K562 (cell line): Measurements from ENCODE around the gene STX18. TPM values are rescaled to one million over a fixed set of nuclear protein-coding genes. Genes with fewer than 3 reads are reported as not detected.

Experiments
- ATAC-seq: fragments of 200-7000 bp; cut with Tn5 transposase; 3 replicates; pipeline ENCODE4 v1.9.1; 2020; ENCODE audit warnings: moderate library complexity
- BruUV-seq: library from RNA; stranded (reverse); fragments of 400-500 nt; replicated peaks from 2 replicates; lab custom pipeline; 2021; lab: Mats Ljungman, UMichigan
- CTCF ChIA-PET: fragments of 300-600 bp; formaldehyde crosslinking; extraction: SDS; loops from one replicate; lab custom pipeline; 2021; ENCODE audit warnings: low intra/inter-chr PET ratio; lab: Yijun Ruan, JAX
- POLR2A ChIA-PET: fragments of 300-600, 350-650 bp; sonication (Branson Sonifier 250); formaldehyde crosslinking; extraction: SDS; loops from one replicate; lab custom pipeline; 2021; ENCODE audit warnings: antibody characterized with exemption, inconsistent platforms; lab: Yijun Ruan, JAX
- DNase-seq, 4 experiments: peaks; one replicate each; pipeline versions ENCODE4 v3.0.0 to v3.0.0-alpha.2; 2011 to 2018; ENCODE audit warnings: low spot score in 3 of 4, mixed read lengths in 3 of 4; ENCODE audit errors: extremely low read depth in 1 of 4
- FAIRE-seq: peaks from 2 replicates; lab custom pipeline; 2011; peaks lifted over from hg19 to GRCh38; lab: Jason Lieb, UNC
- H2AFZ ChIP-seq: 2 replicates; pipeline ENCODE4 v1.6.0; 2011; ENCODE audit warnings: low read depth, low read length, control low read depth, inconsistent platforms
- H3K27ac ChIP-seq: fragments of 200-600 bp; 3 replicates; pipeline ENCODE4 v1.8.0; 2011; ENCODE audit warnings: low read depth, mild to moderate bottlenecking, control low read depth, inconsistent platforms, low read length, moderate library complexity, mixed read lengths; ENCODE audit errors: extremely low read depth
- H3K27me3 ChIP-seq, 2 experiments: fragments of 300-600 bp in 1 of 2; 2 replicates in 1 of 2; 3 replicates in 1 of 2; pipeline versions ENCODE4 v1.6.0 to v1.8.0; 2011; ENCODE audit warnings: inconsistent platforms in 2 of 2, low read length in 2 of 2, mild to moderate bottlenecking in 1 of 2, mixed read lengths in 1 of 2, moderate library complexity in 1 of 2; ENCODE audit not compliant: control insufficient read depth in 2 of 2, insufficient read depth in 2 of 2
- H3K36me3 ChIP-seq: fragments of 300-600 bp; 3 replicates; pipeline ENCODE4 v1.8.0; 2011; ENCODE audit warnings: mild to moderate bottlenecking, low read length, inconsistent platforms; ENCODE audit not compliant: control insufficient read depth, insufficient read depth
- H3K4me1 ChIP-seq, 2 experiments: fragments of 200-600 bp in 1 of 2; replicated peaks in 1 of 2; 2 replicates in 1 of 2; 3 replicates in 1 of 2; pipeline versions ENCODE4 v1.5.1 to v1.8.0; 2011; ENCODE audit warnings: inconsistent platforms in 2 of 2, low read length in 2 of 2, mild to moderate bottlenecking in 1 of 2, mixed read lengths in 1 of 2, moderate library complexity in 1 of 2; ENCODE audit not compliant: control insufficient read depth in 2 of 2, insufficient read depth in 2 of 2
- H3K4me2 ChIP-seq: 2 replicates; pipeline ENCODE4 v1.6.1; 2011; ENCODE audit warnings: low read length, control low read depth, inconsistent platforms, mixed read lengths; ENCODE audit not compliant: insufficient read depth
- H3K4me3 ChIP-seq: fragments of 200-600 bp; sonication (generic), shearing (Covaris generic); 2 replicates; pipeline ENCODE4 v1.5.1; 2016; ENCODE audit warnings: control low read depth, inconsistent platforms
- H3K79me2 ChIP-seq: fragments of 200-600 bp; 3 replicates; pipeline ENCODE4 v1.8.0; 2011; ENCODE audit warnings: low read length, inconsistent platforms; ENCODE audit not compliant: control insufficient read depth, insufficient read depth
- H3K9ac ChIP-seq, 2 experiments: 2 replicates each; pipeline versions ENCODE4 v1.6.0 to v1.6.1; 2011; ENCODE audit warnings: low read depth in 2 of 2, low read length in 2 of 2, control low read depth in 1 of 2, inconsistent platforms in 1 of 2, mild to moderate bottlenecking in 1 of 2, mixed read lengths in 1 of 2; ENCODE audit not compliant: insufficient read depth in 1 of 2
- H3K9me1 ChIP-seq: one replicate; pipeline ENCODE4 v1.6.0; 2011; ENCODE audit warnings: inconsistent platforms, mild to moderate bottlenecking, low read length, moderate library complexity; ENCODE audit not compliant: control insufficient read depth, insufficient read depth
- H3K9me3 ChIP-seq: replicated peaks from 2 replicates; pipeline ENCODE4 v1.5.1; 2011; ENCODE audit warnings: low read depth, low read length, inconsistent platforms; ENCODE audit not compliant: control insufficient read depth, insufficient read depth
- H4K20me1 ChIP-seq: replicated peaks from 2 replicates; pipeline ENCODE4 v1.6.1; 2011; ENCODE audit warnings: low read length, inconsistent platforms, mixed read lengths; ENCODE audit not compliant: control insufficient read depth, insufficient read depth
- CC2D1A ChIP-seq: fragments of 450-650 bp; IDR thresholded peaks from 2 replicates; pipeline ENCODE4 v1.6.1; 2017; ENCODE audit warnings: mild to moderate bottlenecking
- EP400 ChIP-seq: fragments of 450-650 bp; IDR thresholded peaks from 2 replicates; pipeline ENCODE4 v1.6.1; 2017; ENCODE audit warnings: antibody characterized with exemption, mild to moderate bottlenecking, moderate library complexity
- EWSR1 ChIP-seq: fragments of 450-650 bp; IDR thresholded peaks from 2 replicates; pipeline ENCODE4 v1.6.1; 2018; ENCODE audit warnings: borderline replicate concordance, mild to moderate bottlenecking, low read depth, moderate library complexity; ENCODE audit not compliant: partially characterized antibody
- HDAC1 ChIP-seq, 2 experiments: fragments of 450-650 bp; IDR thresholded peaks; 2 replicates each; pipeline ENCODE4 v1.6.1; 2016 to 2017; ENCODE audit warnings: inconsistent platforms in 1 of 2, mild to moderate bottlenecking in 1 of 2, moderate library complexity in 1 of 2
- HNRNPL ChIP-seq: fragments of 200-400 bp; formaldehyde crosslinking; IDR thresholded peaks from 2 replicates; pipeline ENCODE4 v1.6.1; 2017; ENCODE audit warnings: low read depth, mild to moderate bottlenecking, low read length
- HNRNPUL1 ChIP-seq: fragments of 200-400 bp; formaldehyde crosslinking; IDR thresholded peaks from 2 replicates; pipeline ENCODE4 v1.6.1; 2017; ENCODE audit warnings: low read length
- JUN ChIP-seq, 2 experiments: sonication (generic) in 1 of 2; formaldehyde crosslinking in 1 of 2; IDR thresholded peaks; 2 replicates each; pipeline versions ENCODE4 v1.6.1 to v1.8.0; 2012 to 2022; ENCODE audit warnings: borderline replicate concordance in 2 of 2, mild to moderate bottlenecking in 2 of 2, improper control_type of control experiment in 1 of 2, low read depth in 1 of 2, low read length in 1 of 2, missing genetic modification reagents in 1 of 2
- PHF20 ChIP-seq: fragments of 450-650 bp; IDR thresholded peaks from 2 replicates; pipeline ENCODE4 v1.6.1; 2018; ENCODE audit not compliant: partially characterized antibody
- SNRNP70 ChIP-seq: fragments of 200-400 bp; formaldehyde crosslinking; optimal IDR thresholded peaks from 2 replicates; pipeline ENCODE3; 2017; ENCODE audit warnings: low read depth, low read length
- TRIM24 ChIP-seq, 2 experiments: fragments of 450-650 bp; IDR thresholded peaks; 2 replicates each; pipeline ENCODE4 v1.6.1; 2016
- XRCC4 ChIP-seq: IDR thresholded peaks from one replicate; pipeline ENCODE4 v1.6.1; 2011; ENCODE audit not compliant: insufficient read depth, insufficient read length; ENCODE audit errors: extremely low read depth
- ZFP1 ChIP-seq: fragments of 450-650 bp; formaldehyde crosslinking; IDR thresholded peaks from 2 replicates; pipeline ENCODE4 v1.4.0; 2020; ENCODE audit warnings: mild to moderate bottlenecking, mixed read lengths
- ZNF124 ChIP-seq: sonication (generic); formaldehyde crosslinking; IDR thresholded peaks from 2 replicates; pipeline ENCODE4 v1.8.1; 2022; ENCODE audit warnings: missing genetic modification reagents
- ZNF766 ChIP-seq: fragments of 200-800 bp; sonication (Bioruptor generic); conservative IDR thresholded peaks from 2 replicates; pipeline ENCODE4 v1.6.1; 2016; ENCODE audit warnings: missing genetic modification characterization, missing compliant biosample characterization
- ZNF77 ChIP-seq: fragments of 250-450 bp; sonication (Bioruptor Pico); IDR thresholded peaks from 2 replicates; pipeline ENCODE4 v1.5.0; 2020
- ZNF780A ChIP-seq: fragments of 250-450 bp; sonication (Bioruptor Pico); IDR thresholded peaks from 2 replicates; pipeline ENCODE4 v1.5.0; 2021; ENCODE audit warnings: mild to moderate bottlenecking
- WGBS: fragments of 100-300 bp; shearing (Covaris generic); methylation state at CpG from one replicate; pipeline ENCODE4 v1.1.6; 2016; ENCODE audit warnings: low coverage, mixed read lengths; ENCODE audit not compliant: insufficient coverage; ENCODE audit errors: missing lambda C conversion rate; 5-methylcytosine and 5-hydroxymethylcytosine counted together
- in situ Hi-C: fragments of 300-500 bp; cut with MboI; formaldehyde crosslinking; loops from 4 replicates; pipeline ENCODE4 v1.15.0; 2018; ENCODE audit warnings: inconsistent platforms, mixed read lengths
- intact Hi-C: fragments of 100-400 bp; cut with micrococcal nuclease; formaldehyde crosslinking; loops from 2 replicates; pipeline ENCODE4 v1.14.2; 2022
- polyA plus RNA-seq, 8 experiments: library from polyadenylated mRNA; depleted of rRNA in 4 of 8; stranded (reverse) in 5 of 8; unstranded in 3 of 8; fragments of >200 nt; fragmentation: Nextera tagmentation in 2 of 8; fragmentation: Illumina TruSeq in 1 of 8; extraction: Ambion mirVana in 2 of 8; extraction: Trizol in 1 of 8; gene quantifications; 2 replicates each; pipeline versions ENCODE4 v1.2.1 to v1.2.3, GENCODE V29; 2011 to 2014; ENCODE audit warnings: inconsistent platforms in 1 of 8, missing spikeins in 1 of 8
- total RNA-seq, 7 experiments: library from RNA; depleted of rRNA in 6 of 7; stranded (reverse); fragments of >200 nt in 6 of 7; fragmentation: Illumina TruSeq in 2 of 7; extraction: Trizol in 2 of 7; gene quantifications; 2 replicates each; pipeline versions ENCODE4 v1.2.1 to v1.2.3, GENCODE V29; 2011 to 2021; ENCODE audit warnings: low replicate concordance in 1 of 7
- TF ChIP-seq, protein P1 (sequence below): fragments of 450-650 bp; IDR thresholded peaks from 2 replicates; pipeline ENCODE4 v1.6.1; 2016; ENCODE audit warnings: low read depth, mild to moderate bottlenecking, moderate library complexity
- TF ChIP-seq, protein P2 (sequence below): fragments of 450-650 bp; IDR thresholded peaks from 2 replicates; pipeline ENCODE4 v1.6.1; 2016; ENCODE audit warnings: mild to moderate bottlenecking

Gene STX18
- total and polyA plus RNA-seq, 9 of the 15 experiments (the other 6 are each of a cell fraction or from before 2014, with no cell fraction given): 6.2 to 41.7 (median 22.7) TPM

DNA sequence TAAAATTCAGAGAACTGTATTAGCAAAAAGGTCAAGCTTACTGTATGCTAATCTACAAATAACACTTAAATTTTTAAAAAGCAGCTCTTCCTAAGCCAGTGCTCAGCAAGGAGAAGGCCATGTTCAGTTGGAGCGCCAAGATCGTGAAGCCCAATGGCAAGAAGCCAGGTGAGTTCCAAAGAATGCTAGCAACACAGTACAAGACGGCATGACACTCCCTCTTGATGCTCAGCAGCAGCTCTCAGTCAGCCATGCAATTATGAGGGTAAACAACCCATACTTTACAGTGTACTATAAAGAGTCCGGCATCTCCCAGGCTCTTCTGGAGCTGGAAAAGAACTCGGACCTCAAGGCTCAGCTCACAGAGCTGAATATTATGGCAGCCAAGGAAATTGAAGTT lies 34.9 kb downstream of the STX18 start:
- H3K9me1 ChIP-seq: no peaks in the 10 kb centered on the region
- no peaks in the 10 kb centered on the region; the same call in 1 of the 2 replicates for H3K9me3 ChIP-seq
- POLR2A ChIA-PET: interaction anchor here (1.4 kb wide), 1 partner anchor 14 kb away, joined by 3 read pairs; no protein-coding TSS in a partner anchor
- no peak for ATAC-seq
- CTCF ChIA-PET: no interaction called here
- H3K4me1 ChIP-seq: peaks cover 5% of the 10 kb centered on the region in 2 experiments; a peak in 3 of 5 replicates
- H3K9ac ChIP-seq: no peak overlapping the region
- DNase-seq: no peak
- H2AFZ ChIP-seq: no peak overlapping the region
- intact Hi-C loops: no loop called here
- no peaks in the 10 kb centered on the region for H3K36me3 ChIP-seq
- no peak overlapping the region for H3K4me2 ChIP-seq
- no peaks in the 10 kb centered on the region for H3K27me3 ChIP-seq
- BruUV-seq: no TSS peak
- WGBS: 56% methylated on average over 5 of the region's 5 CpGs
- no peak overlapping the region for H3K4me3 ChIP-seq
- peaks cover 8% of the 10 kb centered on the region; the same call in 1 of the 3 replicates for H3K79me2 ChIP-seq
- no peak for FAIRE-seq
- in situ Hi-C loops: no loop called here
- H4K20me1 ChIP-seq: peaks cover 9% of the 10 kb centered on the region; the same call in 1 of the 2 replicates
- H3K27ac ChIP-seq: no peak overlapping the region
- TF ChIP-seq XRCC4 (no peak), HDAC1 (IDR thresholded peaks at IDR 0.05) (no peak), ZNF124 (CRISPR knock-in tag) (no peak), SNRNP70 (no peak), ZFP1 (CRISPR knock-in tag) (no peak), CC2D1A (no peak), ZNF780A (CRISPR knock-in tag) (no peak), TRIM24 (IDR thresholded peaks at IDR 0.05) (no peak), EP400 (no peak), HNRNPL (no peak), HNRNPUL1 (no peak), ZNF77 (CRISPR knock-in tag) (no peak), PHF20 (no peak), EWSR1 (no peak), JUN (IDR thresholded peaks at IDR 0.05; ENCODE audit: borderline replicate concordance, low read depth, low read length) (no peak), JUN (CRISPR knock-in tag; IDR thresholded peaks at IDR 0.05; ENCODE audit: borderline replicate concordance) (no peak), ZNF766 (CRISPR knock-in tag) (no peak)
- TF ChIP-seq, protein P1, sequence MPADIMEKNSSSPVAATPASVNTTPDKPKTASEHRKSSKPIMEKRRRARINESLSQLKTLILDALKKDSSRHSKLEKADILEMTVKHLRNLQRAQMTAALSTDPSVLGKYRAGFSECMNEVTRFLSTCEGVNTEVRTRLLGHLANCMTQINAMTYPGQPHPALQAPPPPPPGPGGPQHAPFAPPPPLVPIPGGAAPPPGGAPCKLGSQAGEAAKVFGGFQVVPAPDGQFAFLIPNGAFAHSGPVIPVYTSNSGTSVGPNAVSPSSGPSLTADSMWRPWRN: no peak
- TF ChIP-seq, protein P2, sequence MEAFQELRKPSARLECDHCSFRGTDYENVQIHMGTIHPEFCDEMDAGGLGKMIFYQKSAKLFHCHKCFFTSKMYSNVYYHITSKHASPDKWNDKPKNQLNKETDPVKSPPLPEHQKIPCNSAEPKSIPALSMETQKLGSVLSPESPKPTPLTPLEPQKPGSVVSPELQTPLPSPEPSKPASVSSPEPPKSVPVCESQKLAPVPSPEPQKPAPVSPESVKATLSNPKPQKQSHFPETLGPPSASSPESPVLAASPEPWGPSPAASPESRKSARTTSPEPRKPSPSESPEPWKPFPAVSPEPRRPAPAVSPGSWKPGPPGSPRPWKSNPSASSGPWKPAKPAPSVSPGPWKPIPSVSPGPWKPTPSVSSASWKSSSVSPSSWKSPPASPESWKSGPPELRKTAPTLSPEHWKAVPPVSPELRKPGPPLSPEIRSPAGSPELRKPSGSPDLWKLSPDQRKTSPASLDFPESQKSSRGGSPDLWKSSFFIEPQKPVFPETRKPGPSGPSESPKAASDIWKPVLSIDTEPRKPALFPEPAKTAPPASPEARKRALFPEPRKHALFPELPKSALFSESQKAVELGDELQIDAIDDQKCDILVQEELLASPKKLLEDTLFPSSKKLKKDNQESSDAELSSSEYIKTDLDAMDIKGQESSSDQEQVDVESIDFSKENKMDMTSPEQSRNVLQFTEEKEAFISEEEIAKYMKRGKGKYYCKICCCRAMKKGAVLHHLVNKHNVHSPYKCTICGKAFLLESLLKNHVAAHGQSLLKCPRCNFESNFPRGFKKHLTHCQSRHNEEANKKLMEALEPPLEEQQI: no peak
- TF ChIP-seq, all 486 proteins: peak for 0
